PC-9 (cell line): Measurements from ENCODE around the gene PLA2G4A. TPM values are rescaled to one million over a fixed set of nuclear protein-coding genes. Genes with fewer than 3 reads are reported as not detected.

Experiments
- BruUV-seq: library from RNA; stranded (reverse); fragments of 400-500 nt; replicated peaks from 2 replicates; lab custom pipeline; 2021; lab: Mats Ljungman, UMichigan
- CTCF ChIA-PET: fragments of 300-600 bp; sonication (Branson Sonifier 250); formaldehyde crosslinking; loops from one replicate; lab custom pipeline; 2022; ENCODE audit warnings: antibody characterized with exemption; lab: Charles Lee
- POLR2A ChIA-PET: fragments of 300-600 bp; sonication (Branson Sonifier 250); formaldehyde crosslinking; loops from one replicate; lab custom pipeline; 2022; ENCODE audit warnings: antibody characterized with exemption; ENCODE audit not compliant: unreplicated experiment; lab: Charles Lee
- DNase-seq, 2 experiments: peaks; one replicate each; pipeline versions ENCODE4 v3.0.0 to v3.0.0-alpha.2; 2015 to 2022; ENCODE audit warnings: mixed read lengths in 1 of 2
- H2AFZ ChIP-seq: fragments of 200-600 bp; sonication (generic); 2 replicates; pipeline ENCODE4 v1.8.1; 2017; ENCODE audit warnings: antibody characterized with exemption
- H3F3A ChIP-seq: fragments of 200-600 bp; sonication (generic); 2 replicates; pipeline ENCODE4 v1.8.1; 2017; ENCODE audit warnings: antibody characterized with exemption, mild to moderate bottlenecking, low read depth; ENCODE audit not compliant: insufficient read depth
- H3K27ac ChIP-seq: fragments of 200-600 bp; sonication (generic); 2 replicates; pipeline ENCODE4 v1.6.1; 2016; ENCODE audit warnings: mixed run types
- H3K27me3 ChIP-seq: fragments of 200-600 bp; sonication (generic); 2 replicates; pipeline ENCODE4 v1.6.1; 2016; ENCODE audit warnings: low read depth, mixed run types; ENCODE audit not compliant: insufficient read depth
- H3K36me3 ChIP-seq: fragments of 200-600 bp; sonication (generic); 2 replicates; pipeline ENCODE4 v1.6.1; 2016; ENCODE audit warnings: low read depth, mixed run types
- H3K4me1 ChIP-seq: fragments of 200-600 bp; sonication (generic); replicated peaks from 2 replicates; pipeline ENCODE4 v1.6.1; 2016; ENCODE audit warnings: mixed run types; ENCODE audit not compliant: insufficient read depth
- H3K4me2 ChIP-seq: fragments of 200-600 bp; sonication (generic); 2 replicates; pipeline ENCODE4 v1.6.1; 2017; ENCODE audit warnings: mixed run types
- H3K4me3 ChIP-seq: fragments of 200-600 bp; sonication (generic); 2 replicates; pipeline ENCODE4 v1.6.1; 2016; ENCODE audit warnings: mixed run types
- H3K79me2 ChIP-seq: fragments of 200-600 bp; sonication (generic); 2 replicates; pipeline ENCODE4 v1.6.1; 2017; ENCODE audit warnings: low read depth, mixed run types
- H3K9me2 ChIP-seq: fragments of 200-600 bp; sonication (generic); 2 replicates; pipeline ENCODE4 v1.8.1; 2017; ENCODE audit warnings: mild to moderate bottlenecking; ENCODE audit not compliant: insufficient read depth
- H3K9me3 ChIP-seq: fragments of 200-600 bp; sonication (generic); 2 replicates; pipeline ENCODE4 v1.8.1; 2016; ENCODE audit warnings: low read depth; ENCODE audit not compliant: insufficient read depth
- H4K20me1 ChIP-seq: fragments of 200-600 bp; sonication (generic); 2 replicates; pipeline ENCODE4 v1.8.1; 2017; ENCODE audit not compliant: insufficient read depth
- EZH2 ChIP-seq: fragments of 200-600 bp; sonication (generic); IDR thresholded peaks from 2 replicates; pipeline ENCODE4 v1.8.0; 2017; ENCODE audit warnings: antibody characterized with exemption, low read depth
- intact Hi-C: fragments of 100-400 bp; cut with micrococcal nuclease; formaldehyde crosslinking; loops from one replicate; pipeline ENCODE4 v1.10.0; 2022; ENCODE audit not compliant: unreplicated experiment
- total RNA-seq: library from RNA; stranded (reverse); gene quantifications from 2 replicates; pipeline ENCODE4 v1.2.3, GENCODE V29; 2021
- TF ChIP-seq, protein P1 (sequence below): fragments of 200-600 bp; sonication (generic); conservative IDR thresholded peaks from 2 replicates; pipeline ENCODE4 v1.6.1; 2017; ENCODE audit warnings: mixed run types, antibody characterized with exemption, mild to moderate bottlenecking, moderate library complexity

PLA2G4A gene
- total RNA-seq, 1 experiment from 2014 or later: 3.3 TPM

DNA sequence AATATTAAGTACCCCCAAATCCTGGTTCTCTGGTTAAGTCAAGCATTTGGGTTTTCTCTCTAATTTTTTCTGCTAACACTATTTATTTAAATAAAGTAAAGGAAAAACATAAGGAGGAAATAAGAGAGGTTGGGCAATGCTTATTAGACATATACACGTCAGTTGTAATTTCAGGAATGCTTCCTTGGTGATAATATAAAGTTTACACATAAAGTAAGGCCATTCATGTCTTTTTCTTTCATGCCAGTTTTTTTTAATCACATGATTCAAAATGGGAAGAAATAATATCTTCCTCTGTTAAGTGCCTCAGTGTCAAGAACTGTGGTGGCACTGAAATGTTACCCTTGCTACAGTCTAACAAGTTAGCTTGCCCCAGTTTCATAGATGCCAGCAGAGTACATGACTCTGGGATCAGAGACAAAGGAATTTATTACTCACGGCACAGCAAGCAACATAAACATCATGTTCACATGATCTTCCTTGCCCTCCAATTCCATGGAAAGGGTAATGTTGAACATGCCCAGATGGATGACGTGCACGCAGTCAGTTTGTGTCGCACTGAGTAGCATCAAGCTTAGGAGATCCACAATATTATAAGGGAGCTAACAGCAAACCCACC lies 184.9 kb downstream of the PLA2G4A start:
- DNase-seq: no peak
- no peaks in the 10 kb centered on the region for H3K79me2 ChIP-seq
- no TSS peak for BruUV-seq
- H3K36me3 ChIP-seq: no peaks in the 10 kb centered on the region
- H3K4me1 ChIP-seq: no peaks in the 10 kb centered on the region
- ChIA-PET CTCF (no interaction called here), POLR2A (no interaction called here)
- no peak for TF ChIP-seq EZH2
- TF ChIP-seq, protein P1, sequence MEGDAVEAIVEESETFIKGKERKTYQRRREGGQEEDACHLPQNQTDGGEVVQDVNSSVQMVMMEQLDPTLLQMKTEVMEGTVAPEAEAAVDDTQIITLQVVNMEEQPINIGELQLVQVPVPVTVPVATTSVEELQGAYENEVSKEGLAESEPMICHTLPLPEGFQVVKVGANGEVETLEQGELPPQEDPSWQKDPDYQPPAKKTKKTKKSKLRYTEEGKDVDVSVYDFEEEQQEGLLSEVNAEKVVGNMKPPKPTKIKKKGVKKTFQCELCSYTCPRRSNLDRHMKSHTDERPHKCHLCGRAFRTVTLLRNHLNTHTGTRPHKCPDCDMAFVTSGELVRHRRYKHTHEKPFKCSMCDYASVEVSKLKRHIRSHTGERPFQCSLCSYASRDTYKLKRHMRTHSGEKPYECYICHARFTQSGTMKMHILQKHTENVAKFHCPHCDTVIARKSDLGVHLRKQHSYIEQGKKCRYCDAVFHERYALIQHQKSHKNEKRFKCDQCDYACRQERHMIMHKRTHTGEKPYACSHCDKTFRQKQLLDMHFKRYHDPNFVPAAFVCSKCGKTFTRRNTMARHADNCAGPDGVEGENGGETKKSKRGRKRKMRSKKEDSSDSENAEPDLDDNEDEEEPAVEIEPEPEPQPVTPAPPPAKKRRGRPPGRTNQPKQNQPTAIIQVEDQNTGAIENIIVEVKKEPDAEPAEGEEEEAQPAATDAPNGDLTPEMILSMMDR: no peak
- H3K27ac ChIP-seq: no peak overlapping the region
- no peaks in the 10 kb centered on the region for H3K9me3 ChIP-seq
- no peaks in the 10 kb centered on the region for H3K9me2 ChIP-seq
- no peaks in the 10 kb centered on the region for H3F3A ChIP-seq
- H3K4me3 ChIP-seq: no peak overlapping the region
- intact Hi-C loops: no loop called here
- H2AFZ ChIP-seq: no peak overlapping the region
- H3K27me3 ChIP-seq: no peaks in the 10 kb centered on the region
- H3K4me2 ChIP-seq: no peak overlapping the region
- no peaks in the 10 kb centered on the region for H4K20me1 ChIP-seq

DNA sequence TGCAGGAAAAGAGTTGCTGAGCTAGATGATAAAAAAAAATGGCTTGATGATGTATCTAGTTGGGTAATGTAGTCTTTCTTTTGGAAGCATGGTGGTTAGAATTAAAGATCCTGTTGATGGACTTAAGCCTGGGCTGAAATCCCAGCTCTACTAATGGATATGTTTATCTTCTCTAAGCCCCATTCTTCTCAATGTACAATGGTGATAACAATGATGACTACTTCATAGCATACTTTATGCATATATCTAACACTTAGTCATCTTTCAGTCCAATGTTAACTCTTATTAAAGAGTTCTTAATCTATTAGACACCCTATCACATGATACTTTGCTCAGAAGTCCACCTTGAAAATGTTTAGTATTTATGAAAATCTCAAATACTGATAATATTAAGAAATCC lies 189.5 kb downstream of the PLA2G4A start:
- no peaks in the 10 kb centered on the region for H3K9me2 ChIP-seq
- no peak overlapping the region for H3K27ac ChIP-seq
- no TSS peak for BruUV-seq
- no peaks in the 10 kb centered on the region for H3K4me1 ChIP-seq
- intact Hi-C loops: no loop called here
- H4K20me1 ChIP-seq: no peaks in the 10 kb centered on the region
- H3K4me3 ChIP-seq: no peak overlapping the region
- TF ChIP-seq, protein P1: no peak
- TF ChIP-seq EZH2: no peak
- H3K27me3 ChIP-seq: no peaks in the 10 kb centered on the region
- ChIA-PET POLR2A (no interaction called here), CTCF (no interaction called here)
- H3K4me2 ChIP-seq: no peak overlapping the region
- H2AFZ ChIP-seq: no peak overlapping the region
- H3K9me3 ChIP-seq: no peaks in the 10 kb centered on the region
- no peaks in the 10 kb centered on the region for H3K36me3 ChIP-seq
- H3K79me2 ChIP-seq: no peaks in the 10 kb centered on the region
- H3F3A ChIP-seq: no peaks in the 10 kb centered on the region
- DNase-seq: no peak

DNA sequence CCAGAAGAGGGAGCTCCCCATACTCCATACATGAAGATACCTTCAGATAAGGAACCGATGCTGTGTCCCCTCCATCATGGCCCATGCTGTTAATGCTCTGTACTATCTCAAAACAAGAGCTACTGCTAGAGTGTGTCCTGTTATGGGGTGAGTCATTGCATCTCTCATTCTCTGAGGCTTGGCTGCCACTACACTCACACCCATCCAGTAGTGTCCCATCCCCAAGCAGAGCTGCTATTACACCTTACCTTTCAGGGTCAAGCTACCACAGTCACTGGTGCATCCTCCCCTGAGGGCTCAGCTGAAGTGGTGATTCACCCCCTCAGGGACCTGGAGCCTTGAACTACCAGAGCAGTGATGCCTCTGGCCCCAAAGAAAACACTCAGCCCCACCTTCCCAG lies 198.5 kb downstream of the PLA2G4A start:
- ChIA-PET CTCF (no interaction called here), POLR2A (no interaction called here)
- no peaks in the 10 kb centered on the region for H3K36me3 ChIP-seq
- H3K9me3 ChIP-seq: no peaks in the 10 kb centered on the region
- no peaks in the 10 kb centered on the region for H4K20me1 ChIP-seq
- no peaks in the 10 kb centered on the region for H3K27me3 ChIP-seq
- H3K4me2 ChIP-seq: no peak overlapping the region
- H2AFZ ChIP-seq: no peak overlapping the region
- DNase-seq: no peak
- TF ChIP-seq, protein P1: no peak
- intact Hi-C loops: no loop called here
- H3K9me2 ChIP-seq: no peaks in the 10 kb centered on the region
- H3K27ac ChIP-seq: no peak overlapping the region
- H3K79me2 ChIP-seq: no peaks in the 10 kb centered on the region
- no peaks in the 10 kb centered on the region for H3F3A ChIP-seq
- H3K4me1 ChIP-seq: no peaks in the 10 kb centered on the region
- BruUV-seq: no TSS peak
- no peak overlapping the region for H3K4me3 ChIP-seq
